Mucosa of descending colon (tissue), 3 donors: ENCODE results near the gene MSX1. TPM values are rescaled to one million over a fixed set of nuclear protein-coding genes. Genes with fewer than 3 reads are reported as not detected.

ENCODE experiments used
- ATAC-seq: fragments of 200-7000 bp; cut with Tn5 transposase; one replicate; pipeline ENCODE4 v1.9.1; 2020; ENCODE audit warnings: mild to moderate bottlenecking, moderate library complexity
- DNase-seq, 3 donors: peaks; one replicate each; pipeline ENCODE4 v3.0.0-alpha.2; 2020
- H3K36me3 ChIP-seq: fragments of 200-600 bp; one replicate; pipeline ENCODE4 v1.8.0; 2021; ENCODE audit warnings: low read depth, mild to moderate bottlenecking
- H3K4me1 ChIP-seq: fragments of 200-600 bp; one replicate; pipeline ENCODE4 v1.8.0; 2021; ENCODE audit warnings: low read depth, mild to moderate bottlenecking
- H3K4me3 ChIP-seq: fragments of 200-600 bp; one replicate; pipeline ENCODE4 v1.8.0; 2021; ENCODE audit warnings: mild to moderate bottlenecking
- H3K9me3 ChIP-seq: fragments of 200-600 bp; one replicate; pipeline ENCODE4 v1.8.0; 2021; ENCODE audit warnings: mild to moderate bottlenecking
- intact Hi-C, 2 donors: fragments of 100-400 bp; cut with DNase I in 1 of 2; cut with micrococcal nuclease in 1 of 2; formaldehyde crosslinking; loops; one replicate each; pipeline versions ENCODE4 v1.11.0 to v1.11.1; 2022; cut with DNase I, micrococcal nuclease
- total RNA-seq, 3 donors: library from RNA; stranded (reverse); fragmentation: NEBNext Ultra II Directional in 2 of 3; extraction: Animal tissue kit (Norgen Biotek cat#: 25700) in 2 of 3; gene quantifications; one replicate each; pipeline versions ENCODE4 v1.2.1 to v1.2.4, GENCODE V29; 2021 to 2023
- TF ChIP-seq, protein P1 (sequence below): fragments of 200-600 bp; IDR thresholded peaks from one replicate; pipeline ENCODE4 v1.8.0; 2022; ENCODE audit warnings: antibody characterized with exemption, mild to moderate bottlenecking
- donor health status: DM: no; HTN: no; CAD: no; lungs with moderate emphysema.
- donor health status: DM: no; HTN: no; CAD: no.
- donor health status: DM: no; HTN: yes; CAD: no.

The MSX1 gene
- total RNA-seq, 3 donors from 2014 or later, result 0.43 to 0.48 (median 0.44) TPM

DNA sequence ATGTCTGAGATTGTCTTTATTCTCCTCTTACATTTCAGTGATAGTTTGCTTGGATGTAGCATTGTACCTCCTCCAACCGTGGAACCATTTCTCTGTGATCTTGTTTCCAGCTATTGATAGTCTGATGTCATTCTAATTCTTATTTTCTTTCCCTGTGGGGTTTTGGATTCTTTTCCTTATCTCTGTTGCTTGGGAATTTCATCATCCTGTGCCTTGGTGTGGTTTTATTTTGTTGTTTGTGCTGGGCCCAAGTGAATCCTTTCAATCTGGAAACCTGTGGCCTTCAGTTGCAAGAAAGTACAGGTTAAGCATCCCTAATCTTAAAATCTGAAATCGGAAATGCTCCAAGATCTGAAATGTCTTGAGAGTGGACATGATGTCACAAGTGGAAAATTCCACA lies 22.0 kb downstream of the MSX1 start:
- DNase-seq (no peak), ATAC-seq (no peak)
- TF ChIP-seq, protein P1, sequence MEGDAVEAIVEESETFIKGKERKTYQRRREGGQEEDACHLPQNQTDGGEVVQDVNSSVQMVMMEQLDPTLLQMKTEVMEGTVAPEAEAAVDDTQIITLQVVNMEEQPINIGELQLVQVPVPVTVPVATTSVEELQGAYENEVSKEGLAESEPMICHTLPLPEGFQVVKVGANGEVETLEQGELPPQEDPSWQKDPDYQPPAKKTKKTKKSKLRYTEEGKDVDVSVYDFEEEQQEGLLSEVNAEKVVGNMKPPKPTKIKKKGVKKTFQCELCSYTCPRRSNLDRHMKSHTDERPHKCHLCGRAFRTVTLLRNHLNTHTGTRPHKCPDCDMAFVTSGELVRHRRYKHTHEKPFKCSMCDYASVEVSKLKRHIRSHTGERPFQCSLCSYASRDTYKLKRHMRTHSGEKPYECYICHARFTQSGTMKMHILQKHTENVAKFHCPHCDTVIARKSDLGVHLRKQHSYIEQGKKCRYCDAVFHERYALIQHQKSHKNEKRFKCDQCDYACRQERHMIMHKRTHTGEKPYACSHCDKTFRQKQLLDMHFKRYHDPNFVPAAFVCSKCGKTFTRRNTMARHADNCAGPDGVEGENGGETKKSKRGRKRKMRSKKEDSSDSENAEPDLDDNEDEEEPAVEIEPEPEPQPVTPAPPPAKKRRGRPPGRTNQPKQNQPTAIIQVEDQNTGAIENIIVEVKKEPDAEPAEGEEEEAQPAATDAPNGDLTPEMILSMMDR, result no peak
- no peak overlapping the region for H3K4me3 ChIP-seq
- intact Hi-C loops, result no loop called here
- H3K36me3 ChIP-seq, result no peaks in the 10 kb centered on the region
- no peaks in the 10 kb centered on the region for H3K9me3 ChIP-seq
- H3K4me1 ChIP-seq, result no peaks in the 10 kb centered on the region

DNA sequence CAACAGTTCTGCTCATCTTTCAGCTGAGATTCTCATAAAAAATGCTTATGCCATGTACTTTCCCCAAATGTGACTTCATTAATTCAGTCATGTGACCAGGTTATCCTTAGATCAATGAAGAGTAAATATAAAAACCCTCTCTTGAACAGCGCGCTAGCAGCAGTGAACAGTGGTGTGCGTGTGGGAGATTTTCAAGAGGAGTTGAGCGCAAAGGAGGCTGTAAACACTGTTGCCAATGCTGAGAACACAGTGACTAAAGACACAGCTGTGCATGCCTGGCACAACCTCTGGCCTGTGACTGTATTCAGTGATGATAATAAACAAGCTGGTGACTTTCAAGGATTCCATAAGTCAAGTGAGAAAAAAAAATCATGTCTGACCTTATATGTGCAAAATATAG lies 25.1 kb downstream of the MSX1 start:
- no peak for DNase-seq
- H3K9me3 ChIP-seq, result no peaks in the 10 kb centered on the region
- ATAC-seq, result no peak
- intact Hi-C loops, result no loop called here
- TF ChIP-seq, protein P1, result no peak
- H3K4me1 ChIP-seq, result no peaks in the 10 kb centered on the region
- no peaks in the 10 kb centered on the region for H3K36me3 ChIP-seq
- no peak overlapping the region for H3K4me3 ChIP-seq

DNA sequence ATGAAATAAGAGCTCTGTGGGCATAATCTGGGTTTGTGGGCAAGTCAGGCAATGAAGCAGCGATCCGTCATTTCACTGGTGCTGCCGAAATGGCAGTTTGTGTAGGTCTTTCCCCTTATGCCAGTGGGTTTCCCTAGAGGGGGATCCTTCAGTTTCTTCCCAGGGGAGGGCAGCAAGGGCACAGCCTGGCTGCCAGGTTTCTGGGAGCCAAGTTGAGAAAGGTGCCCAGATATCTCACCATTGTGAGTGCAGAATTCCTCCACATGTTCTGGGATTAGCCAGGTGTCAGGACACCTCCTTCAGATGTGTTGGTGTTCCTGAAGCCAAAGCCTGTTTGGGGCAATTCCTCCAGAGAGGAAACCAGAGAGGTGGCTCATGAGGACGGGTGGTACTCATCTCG lies 28.0 kb downstream of the MSX1 start:
- DNase-seq, result no peak
- no peaks in the 10 kb centered on the region for H3K36me3 ChIP-seq
- TF ChIP-seq, protein P1, result no peak
- no peak for ATAC-seq
- no peaks in the 10 kb centered on the region for H3K4me1 ChIP-seq
- intact Hi-C loops, result no loop called here
- H3K4me3 ChIP-seq, result no peak overlapping the region
- H3K9me3 ChIP-seq, result no peaks in the 10 kb centered on the region

DNA sequence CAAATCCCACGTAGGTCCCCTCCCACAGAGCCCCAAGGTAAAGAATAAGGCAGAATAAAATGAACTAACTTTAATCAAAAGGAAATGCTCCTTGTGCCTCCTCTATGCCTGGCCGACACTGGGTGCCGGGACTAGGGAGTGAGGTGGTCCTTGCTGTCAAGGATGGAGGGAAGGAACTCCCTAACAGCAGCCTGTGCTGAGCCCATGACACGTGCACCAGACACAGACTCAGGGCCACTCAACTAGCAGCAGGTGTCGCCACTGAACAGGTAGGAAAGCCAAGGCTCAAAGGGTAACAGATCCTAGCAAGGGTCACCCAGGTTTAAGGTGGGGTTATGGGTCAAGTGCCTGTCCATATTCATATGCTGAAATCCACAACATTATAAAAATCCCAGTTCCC lies 29.2 kb downstream of the MSX1 start:
- H3K9me3 ChIP-seq, result no peaks in the 10 kb centered on the region
- H3K4me3 ChIP-seq, result no peak overlapping the region
- H3K36me3 ChIP-seq, result no peaks in the 10 kb centered on the region
- intact Hi-C loops, result no loop called here
- TF ChIP-seq, protein P1, result no peak
- no peaks in the 10 kb centered on the region for H3K4me1 ChIP-seq
- ATAC-seq (no peak), DNase-seq (no peak)

DNA sequence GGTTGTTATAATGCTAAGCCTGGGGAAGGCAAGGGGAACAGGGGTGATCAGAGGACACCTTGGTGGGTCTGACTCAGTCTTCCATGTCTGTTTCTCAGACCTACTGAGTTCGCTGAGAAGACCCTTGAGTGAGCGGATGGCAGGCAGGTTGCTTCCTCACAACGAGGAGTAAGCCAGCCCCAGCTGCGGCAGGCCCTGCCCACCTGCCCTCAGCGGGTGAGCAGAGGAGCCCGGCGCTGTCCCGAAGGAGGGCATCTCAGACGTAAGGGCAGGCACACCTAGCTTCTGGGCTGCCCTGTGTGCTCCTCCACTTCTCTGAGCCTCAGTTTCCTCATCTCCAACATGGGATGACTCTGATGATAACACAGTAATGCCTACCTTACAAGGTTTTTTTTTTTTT lies 30.3 kb downstream of the MSX1 start:
- intact Hi-C loops, result no loop called here
- no peak for ATAC-seq
- no peaks in the 10 kb centered on the region for H3K4me1 ChIP-seq
- H3K36me3 ChIP-seq, result no peaks in the 10 kb centered on the region
- H3K9me3 ChIP-seq, result no peaks in the 10 kb centered on the region
- TF ChIP-seq, protein P1, result no peak
- H3K4me3 ChIP-seq, result no peak overlapping the region
- DNase-seq, result no peak

DNA sequence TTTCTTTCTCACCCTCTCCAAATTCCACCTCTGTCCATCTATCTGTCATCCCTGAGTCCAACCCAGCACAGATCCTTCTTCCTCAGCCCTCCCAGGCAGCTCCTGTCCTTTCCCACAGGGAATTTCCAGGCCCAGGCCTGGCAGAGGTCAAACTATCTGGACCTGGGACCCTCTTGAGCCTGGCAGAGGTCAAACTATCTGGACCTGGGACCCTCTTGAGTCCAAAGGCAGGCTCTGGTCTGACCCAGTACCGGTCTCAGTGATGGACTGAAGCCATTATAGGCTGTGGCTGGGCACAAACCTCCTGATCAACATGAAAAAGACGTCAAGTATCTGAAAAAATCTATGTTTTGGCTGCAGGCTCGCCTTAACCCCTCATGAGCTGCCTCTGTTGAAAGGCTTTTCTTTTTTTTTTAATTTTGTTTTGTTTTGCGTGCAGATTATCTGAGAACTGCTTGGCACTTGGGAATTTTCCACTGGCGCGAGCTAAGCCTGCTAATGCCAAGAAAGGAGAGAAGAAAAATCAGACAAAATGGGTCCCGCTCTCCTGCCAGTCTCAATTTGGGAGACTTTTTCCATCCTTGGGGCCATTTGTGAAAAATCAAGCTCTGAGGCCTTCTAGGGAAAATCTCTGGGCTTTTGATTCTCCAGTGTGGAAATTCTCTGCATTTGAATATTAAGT lies 31.2 kb downstream of the MSX1 start:
- TF ChIP-seq, protein P1, result no peak
- Histone ChIP-seq H3K4me3 (no peak overlapping the region), H3K4me1 (no peaks in the 10 kb centered on the region), H3K9me3 (no peaks in the 10 kb centered on the region), H3K36me3 (no peaks in the 10 kb centered on the region)
- no peak for ATAC-seq
- DNase-seq, result no peak
- intact Hi-C loops, result no loop called here
